Right atrium auricular region (tissue), 2 donors: ENCODE data around the gene KIF4A. TPM values are rescaled to one million over a fixed set of nuclear protein-coding genes. Genes with fewer than 3 reads are reported as not detected.

ENCODE experiments used
- DNase-seq: peaks from one replicate; pipeline ENCODE4 v3.0.0-alpha.2; 2019; ENCODE audit warnings: low spot score
- H3K27ac ChIP-seq, 2 donors: fragments of 200-600 bp; sonication (generic); 1 replicate in 1 of 2; 2 replicates in 1 of 2; pipeline ENCODE4 v1.5.1; 2016 to 2019
- H3K27me3 ChIP-seq, 2 donors: fragments of 200-600 bp; sonication (generic); one replicate each; pipeline versions ENCODE4 v1.5.1 to v1.6.0; 2017 to 2019
- H3K36me3 ChIP-seq: fragments of 200-600 bp; sonication (generic); one replicate; pipeline ENCODE4 v1.5.1; 2016
- H3K4me1 ChIP-seq, 2 donors: fragments of 200-600 bp; sonication (generic); one replicate each; pipeline versions ENCODE4 v1.5.1 to v1.6.0; 2017 to 2019
- H3K4me3 ChIP-seq, 2 donors: fragments of 200-600 bp; sonication (generic); 1 replicate in 1 of 2; 2 replicates in 1 of 2; pipeline ENCODE4 v1.5.1; 2017 to 2019; ENCODE audit warnings: mild to moderate bottlenecking in 1 of 2, moderate library complexity in 1 of 2
- H3K9me3 ChIP-seq, 2 donors: fragments of 200-600 bp; sonication (generic); one replicate each; pipeline ENCODE4 v1.5.1; 2019
- total RNA-seq, 2 donors: library from RNA; depleted of rRNA; stranded (reverse); fragments of >200 nt; gene quantifications; one replicate each; pipeline ENCODE4 v1.1.0, GENCODE V29; 2016
- TF ChIP-seq, protein P1 (sequence below), 2 donors: fragments of 200-600 bp; sonication (generic); IDR thresholded peaks; one replicate each; pipeline ENCODE4 v1.5.1; 2019; ENCODE audit warnings: antibody characterized with exemption in 2 of 2

The KIF4A gene
- total RNA-seq, 2 donors from 2014 or later: 0.08 to 0.41 TPM

DNA sequence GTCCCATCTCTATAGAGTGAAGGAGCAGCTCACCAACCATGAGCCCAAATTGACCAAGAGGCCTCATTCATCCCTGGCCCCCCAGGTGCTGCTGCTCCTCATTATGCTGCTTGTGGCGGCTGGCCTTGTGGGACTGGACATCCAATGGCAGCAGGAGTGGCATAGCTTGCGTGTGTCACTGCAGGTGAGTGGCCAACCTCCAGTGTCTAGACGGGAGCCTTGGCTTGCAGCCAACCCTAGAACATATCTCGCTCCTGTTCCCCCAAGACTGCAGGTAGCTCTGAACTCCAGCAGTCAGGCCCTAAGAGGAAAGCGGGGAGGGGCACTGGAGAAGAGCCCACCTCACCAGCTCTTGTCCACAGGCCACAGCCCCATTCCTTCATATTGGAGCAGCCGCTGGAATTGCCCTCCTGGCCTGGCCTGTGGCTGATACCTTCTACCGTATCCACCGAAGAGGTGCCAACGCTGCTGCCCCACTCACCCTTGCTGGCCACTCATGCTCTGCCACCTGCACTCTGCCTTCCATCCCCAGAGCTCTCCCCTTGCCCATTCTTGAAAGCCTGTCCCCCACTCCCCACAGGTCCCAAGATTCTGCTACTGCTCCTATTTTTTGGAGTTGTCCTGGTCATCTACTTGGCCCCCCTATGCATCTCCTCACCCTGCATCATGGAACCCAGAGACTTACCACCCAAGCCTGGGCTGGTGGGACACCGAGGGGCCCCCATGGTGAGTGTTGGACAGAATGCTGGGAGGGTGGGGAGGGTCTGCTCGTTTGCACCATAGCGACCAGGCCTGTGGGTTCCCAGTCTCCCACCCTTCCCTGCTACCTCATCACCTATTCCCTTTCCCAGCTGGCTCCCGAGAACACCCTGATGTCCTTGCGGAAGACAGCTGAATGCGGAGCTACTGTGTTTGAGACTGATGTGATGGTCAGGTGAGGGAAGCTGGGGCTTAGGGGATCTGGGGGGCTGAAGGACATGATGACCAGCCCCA lies 136.7 kb downstream of the KIF4A start:
- Histone ChIP-seq H3K4me3 (no peak overlapping the region), H3K4me1 (no peaks in the 10 kb centered on the region), H3K27ac (no peak overlapping the region), H3K9me3 (no peaks in the 10 kb centered on the region), H3K36me3 (no peaks in the 10 kb centered on the region), H3K27me3 (no peaks in the 10 kb centered on the region)
- DNase-seq: no peak
- TF ChIP-seq, protein P1, sequence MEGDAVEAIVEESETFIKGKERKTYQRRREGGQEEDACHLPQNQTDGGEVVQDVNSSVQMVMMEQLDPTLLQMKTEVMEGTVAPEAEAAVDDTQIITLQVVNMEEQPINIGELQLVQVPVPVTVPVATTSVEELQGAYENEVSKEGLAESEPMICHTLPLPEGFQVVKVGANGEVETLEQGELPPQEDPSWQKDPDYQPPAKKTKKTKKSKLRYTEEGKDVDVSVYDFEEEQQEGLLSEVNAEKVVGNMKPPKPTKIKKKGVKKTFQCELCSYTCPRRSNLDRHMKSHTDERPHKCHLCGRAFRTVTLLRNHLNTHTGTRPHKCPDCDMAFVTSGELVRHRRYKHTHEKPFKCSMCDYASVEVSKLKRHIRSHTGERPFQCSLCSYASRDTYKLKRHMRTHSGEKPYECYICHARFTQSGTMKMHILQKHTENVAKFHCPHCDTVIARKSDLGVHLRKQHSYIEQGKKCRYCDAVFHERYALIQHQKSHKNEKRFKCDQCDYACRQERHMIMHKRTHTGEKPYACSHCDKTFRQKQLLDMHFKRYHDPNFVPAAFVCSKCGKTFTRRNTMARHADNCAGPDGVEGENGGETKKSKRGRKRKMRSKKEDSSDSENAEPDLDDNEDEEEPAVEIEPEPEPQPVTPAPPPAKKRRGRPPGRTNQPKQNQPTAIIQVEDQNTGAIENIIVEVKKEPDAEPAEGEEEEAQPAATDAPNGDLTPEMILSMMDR (IDR thresholded peaks at IDR 0.05): no peak

DNA sequence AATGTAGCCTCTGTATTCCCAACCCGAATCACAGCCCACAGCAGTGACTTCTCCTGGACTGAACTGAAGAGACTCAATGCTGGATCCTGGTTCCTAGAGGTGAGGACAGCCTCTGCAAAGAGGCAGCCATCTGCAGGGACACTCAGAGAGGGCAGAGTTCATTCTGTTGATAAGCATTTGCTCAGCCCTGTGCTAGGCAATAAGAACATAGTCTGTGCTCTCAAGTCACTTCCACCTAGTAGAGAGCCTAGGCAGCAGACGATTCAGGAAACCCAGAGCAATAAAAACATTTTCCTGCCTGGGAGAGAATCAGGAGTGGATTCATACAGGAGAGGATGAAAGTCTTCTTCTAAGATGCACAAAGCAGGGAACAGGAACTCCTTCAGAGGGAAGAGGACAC lies 137.5 kb downstream of the KIF4A start:
- DNase-seq: no peak
- TF ChIP-seq, protein P1 (IDR thresholded peaks at IDR 0.05): no peak
- H3K27ac ChIP-seq: no peak overlapping the region
- H3K36me3 ChIP-seq: no peaks in the 10 kb centered on the region
- H3K4me3 ChIP-seq: no peak overlapping the region
- no peaks in the 10 kb centered on the region for H3K9me3 ChIP-seq
- no peaks in the 10 kb centered on the region for H3K4me1 ChIP-seq
- H3K27me3 ChIP-seq: no peaks in the 10 kb centered on the region

DNA sequence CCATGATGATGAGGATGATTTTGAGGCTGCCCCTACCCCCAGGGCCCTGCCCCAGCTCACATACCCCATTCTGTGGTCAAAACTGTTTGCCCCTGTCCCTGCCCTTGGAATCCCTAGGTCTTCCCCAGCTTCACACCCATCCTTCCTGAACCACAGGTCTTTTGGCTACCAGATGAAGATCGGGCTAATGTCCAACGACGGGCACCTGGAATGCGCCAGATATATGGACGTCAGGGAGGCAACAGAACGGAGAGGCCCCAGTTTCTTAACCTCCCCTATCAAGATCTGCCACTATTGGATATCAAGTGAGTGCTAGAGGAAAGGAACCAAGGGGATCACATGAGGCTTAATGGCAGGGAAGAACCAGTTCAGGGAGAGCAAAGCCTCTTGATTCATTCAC lies 139.9 kb downstream of the KIF4A start:
- no peaks in the 10 kb centered on the region for H3K36me3 ChIP-seq
- TF ChIP-seq, protein P1 (IDR thresholded peaks at IDR 0.05): no peak
- no peak overlapping the region for H3K27ac ChIP-seq
- H3K4me3 ChIP-seq: no peak overlapping the region
- DNase-seq: no peak
- no peaks in the 10 kb centered on the region for H3K9me3 ChIP-seq
- H3K4me1 ChIP-seq: peaks cover 0 to under 1% of the 10 kb centered on the region in 2 donors
- H3K27me3 ChIP-seq: no peaks in the 10 kb centered on the region

DNA sequence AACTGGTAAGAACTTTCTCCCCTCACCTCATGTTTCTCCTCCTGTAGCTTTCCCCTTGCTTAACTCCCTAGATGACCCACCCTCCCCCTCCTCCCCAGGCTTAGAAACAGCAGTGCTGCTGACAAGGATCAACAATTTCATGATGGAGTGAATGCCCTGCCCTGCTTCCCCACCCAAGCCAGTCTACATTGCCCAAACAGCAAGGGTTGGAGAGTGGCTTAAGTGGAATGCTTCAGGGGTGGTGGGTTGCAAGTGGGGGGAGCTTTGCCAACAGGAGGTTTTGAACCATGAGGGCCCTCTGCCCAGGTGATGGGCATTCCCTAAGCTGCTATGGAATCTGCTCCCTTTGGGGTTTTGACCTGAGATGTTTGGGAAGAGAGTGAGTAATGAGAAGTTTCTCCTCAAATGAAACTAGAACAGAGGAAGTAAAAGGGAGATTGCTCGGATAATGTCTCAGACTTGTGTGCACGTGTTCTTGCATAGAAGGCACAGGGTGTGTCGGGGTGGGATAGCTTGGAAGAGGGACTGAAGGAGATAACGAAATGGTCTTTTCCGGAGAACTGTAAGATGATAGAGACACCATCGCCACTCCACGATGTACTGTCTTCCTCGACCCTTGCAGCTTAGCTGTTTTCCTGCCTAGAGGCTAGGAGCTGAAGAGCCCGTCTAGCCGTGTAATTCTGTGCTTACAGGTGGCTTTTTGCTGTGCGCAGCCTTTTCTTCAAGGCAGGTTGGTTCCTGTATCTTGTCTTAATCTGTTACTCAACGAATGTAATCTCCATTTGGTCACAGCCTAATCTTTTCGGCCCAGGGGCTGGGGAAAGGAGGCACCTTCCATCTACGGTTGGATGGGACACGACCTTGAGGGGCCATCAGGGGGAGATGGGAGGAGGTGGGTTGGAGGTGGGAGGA lies 143.3 kb downstream of the KIF4A start:
- DNase-seq: no peak
- TF ChIP-seq, protein P1 (IDR thresholded peaks at IDR 0.05): no peak
- Histone ChIP-seq H3K9me3 (no peaks in the 10 kb centered on the region), H3K4me1 (peaks cover 0 to 7% of the 10 kb centered on the region in 2 donors), H3K36me3 (no peaks in the 10 kb centered on the region), H3K4me3 (peak overlapping the region; percentile 53 to 60), H3K27me3 (no peaks in the 10 kb centered on the region), H3K27ac (peak overlapping the region in 1 of 2 donors; percentile 87)

DNA sequence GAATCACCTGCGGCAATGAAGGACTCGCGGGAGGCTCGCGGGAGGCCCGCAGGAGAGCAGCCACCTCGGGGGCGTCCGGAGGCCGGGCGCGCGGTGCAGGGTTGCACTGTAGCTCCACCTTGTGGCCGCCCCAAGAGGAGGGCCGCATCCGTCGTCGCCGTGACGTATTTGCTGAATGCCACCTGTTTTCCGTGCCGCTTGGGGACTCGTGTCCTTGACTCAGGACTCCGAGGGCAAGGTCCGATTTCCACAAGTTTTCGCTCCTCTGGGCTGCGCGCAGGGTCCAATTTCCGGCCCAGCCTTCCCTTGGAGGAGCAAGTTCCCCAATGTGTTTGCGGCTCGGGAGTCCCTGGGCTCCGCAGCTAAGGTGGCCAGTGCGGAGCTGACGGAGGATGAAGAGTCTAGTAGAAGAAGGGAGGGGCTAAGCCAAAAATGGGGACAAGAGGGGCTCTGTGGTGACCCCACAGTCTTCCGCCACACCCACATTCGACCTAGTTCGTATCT lies 144.0 kb downstream of the KIF4A start:
- H3K9me3 ChIP-seq: no peaks in the 10 kb centered on the region
- H3K4me1 ChIP-seq: peaks cover 0 to 7% of the 10 kb centered on the region in 2 donors
- peak; percentile 73 for DNase-seq
- H3K27me3 ChIP-seq: no peaks in the 10 kb centered on the region
- H3K36me3 ChIP-seq: no peaks in the 10 kb centered on the region
- TF ChIP-seq, protein P1 (IDR thresholded peaks at IDR 0.05): peak; percentile 56 to 77
- peak overlapping the region; percentile 82 to 87 for H3K27ac ChIP-seq
- peak overlapping the region; percentile 53 to 60 for H3K4me3 ChIP-seq
